ENCODE results near the gene ABL1.
"Not testable (repeated sequence)": the region's sequence is repeated elsewhere in the genome, so short reads cannot be mapped to it uniquely, and the experiment has no call there.

ABL1 gene

GRCh38 chr9:130825351-130825651 is 9.8 kb upstream of the ABL1 start:
- DNase-seq (ENCODE audit: low read depth) = no peak

DNA sequence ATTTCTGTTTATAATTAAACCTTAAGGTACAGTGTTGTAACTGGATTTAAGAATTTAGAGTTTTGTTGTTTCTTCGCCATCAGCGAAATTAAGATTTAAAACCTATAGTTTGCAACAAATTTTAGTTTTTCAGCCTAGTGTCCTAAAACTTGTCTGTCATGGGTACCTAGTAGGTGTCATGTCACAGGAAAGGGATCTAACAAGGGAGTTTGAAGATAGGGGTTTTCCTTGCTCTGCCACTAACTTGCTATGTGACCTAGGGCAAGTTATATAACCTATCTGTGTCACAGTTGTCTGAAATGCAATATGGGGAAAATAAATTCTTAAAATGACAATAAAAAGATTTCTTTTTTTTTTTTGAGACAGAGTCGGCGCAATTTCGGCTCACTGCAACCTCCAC is 9.2 kb upstream of the ABL1 start:
- DNase-seq (ENCODE audit: low read depth) = no peak

DNA sequence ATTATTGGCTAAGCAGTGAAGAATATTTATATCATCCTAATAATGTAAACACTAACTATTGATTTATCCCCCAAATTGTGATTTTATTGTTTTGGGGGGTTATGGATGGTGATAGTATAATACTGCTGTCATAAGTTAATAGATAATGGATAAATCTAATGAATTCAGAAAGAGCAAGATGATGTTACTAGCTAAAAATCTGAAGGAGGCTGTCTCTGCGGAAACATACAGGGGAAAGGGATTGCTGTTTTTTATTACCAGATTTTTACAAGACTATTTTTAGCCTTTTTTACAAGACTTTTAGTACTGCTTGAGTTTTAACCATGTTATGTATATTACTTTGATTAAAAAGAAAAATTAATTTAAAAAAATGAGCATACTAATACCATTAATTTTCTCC is 5.3 kb upstream of the ABL1 start:
- DNase-seq (ENCODE audit: low read depth) = no peak

GRCh38 chr9:130830231-130830760 is 4.8 kb upstream of the ABL1 start:
- no peak for DNase-seq (ENCODE audit: low read depth)

DNA sequence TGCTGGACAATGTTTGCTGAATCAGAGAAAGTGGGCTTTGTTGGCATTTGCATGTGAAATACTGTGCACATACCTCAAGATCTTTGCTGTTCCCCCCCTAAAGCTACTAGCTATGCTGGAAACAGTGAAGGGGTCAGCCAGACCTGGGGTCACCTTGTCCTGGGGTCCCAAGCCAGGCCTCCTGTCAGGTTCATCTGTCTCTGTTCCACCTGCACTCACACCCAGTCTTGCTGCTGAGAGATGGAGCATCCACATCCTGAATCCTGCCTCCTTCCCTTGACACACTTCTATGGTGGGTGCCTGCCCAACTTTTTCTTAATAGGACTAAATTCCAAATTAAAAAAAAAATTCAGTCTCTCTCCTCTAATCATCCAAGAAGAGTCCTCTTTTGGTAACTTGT is 4.0 kb upstream of the ABL1 start:
- DNase-seq (ENCODE audit: low read depth) = no peak

GRCh38 chr9:130833031-130833990 is 1.7 kb upstream of the ABL1 start:
- peak; percentile 24 for DNase-seq (ENCODE audit: low read depth)

DNA sequence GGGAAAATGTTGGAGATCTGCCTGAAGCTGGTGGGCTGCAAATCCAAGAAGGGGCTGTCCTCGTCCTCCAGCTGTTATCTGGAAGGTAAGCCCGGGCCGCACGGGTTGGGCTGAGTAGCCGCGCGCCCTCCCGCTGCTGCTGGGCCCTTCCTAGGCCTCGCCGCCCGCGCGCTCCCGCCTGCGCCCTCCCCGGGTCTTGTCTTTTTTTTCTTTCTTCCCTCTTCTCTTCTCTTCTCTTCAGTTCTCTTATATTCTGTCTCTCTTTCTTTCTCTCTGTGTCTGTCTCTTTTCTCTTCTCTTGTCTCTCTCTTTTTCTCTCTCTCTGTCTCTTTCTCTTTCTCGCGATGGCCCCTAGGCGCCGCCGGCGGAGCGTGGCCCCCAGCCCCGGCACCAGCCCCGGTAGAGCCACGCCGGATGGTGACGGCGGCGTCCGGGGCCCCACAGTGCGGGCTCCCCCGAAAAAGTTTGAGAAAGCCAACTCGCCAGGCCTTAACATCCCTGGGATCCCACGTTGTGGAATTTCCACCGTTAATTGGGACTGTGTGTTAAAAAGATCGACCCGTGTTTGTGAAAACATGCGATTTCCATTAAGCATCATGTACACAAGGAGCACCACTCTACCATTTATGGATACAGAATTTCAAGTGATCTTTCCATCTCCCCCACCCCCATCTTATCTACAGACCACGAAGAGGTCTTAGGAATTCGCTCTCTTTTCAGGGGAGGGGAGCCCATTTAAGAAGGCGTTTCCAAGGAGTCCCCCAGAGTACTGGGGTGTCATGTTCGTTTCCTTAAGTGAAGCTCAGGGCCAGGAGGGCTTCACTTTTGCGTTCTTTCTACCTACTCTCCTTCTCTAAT is 616 bp downstream of the ABL1 start:
- DNase-seq (ENCODE audit: low read depth) = peak; percentile 30

GRCh38 chr9:130837002-130837511 is 2.0 kb downstream of the ABL1 start:
- DNase-seq (ENCODE audit: low read depth) = peak; percentile 65

- DNase-seq (ENCODE audit: low read depth) = no peak
These were observed 2.6 kb downstream of the ABL1 start for GRCh38 chr9:130837643-130838042.

- no peak for DNase-seq (ENCODE audit: low read depth)
These were observed 4.4 kb downstream of the ABL1 start for GRCh38 chr9:130839132-130840111.

DNA sequence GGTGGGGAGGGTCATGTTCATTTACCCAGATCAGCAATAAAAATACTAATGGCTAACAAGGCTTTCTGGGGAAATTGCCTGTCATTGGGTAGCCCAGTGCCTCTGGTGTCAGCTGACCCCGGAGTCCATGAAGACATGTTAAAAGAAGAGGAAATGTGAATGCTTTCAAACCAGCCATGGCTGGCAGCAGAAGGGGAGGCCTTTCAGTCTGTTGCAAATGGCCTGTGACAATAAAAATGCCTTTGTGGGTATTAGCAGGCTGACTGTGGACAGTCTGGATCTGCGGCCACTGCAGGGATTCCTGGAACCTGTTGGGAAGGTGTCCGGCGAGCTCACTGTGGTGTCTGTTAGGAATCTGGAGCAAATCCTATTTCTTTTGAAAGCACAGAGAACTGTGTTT is 7.5 kb downstream of the ABL1 start:
- no peak for DNase-seq (ENCODE audit: low read depth)

DNA sequence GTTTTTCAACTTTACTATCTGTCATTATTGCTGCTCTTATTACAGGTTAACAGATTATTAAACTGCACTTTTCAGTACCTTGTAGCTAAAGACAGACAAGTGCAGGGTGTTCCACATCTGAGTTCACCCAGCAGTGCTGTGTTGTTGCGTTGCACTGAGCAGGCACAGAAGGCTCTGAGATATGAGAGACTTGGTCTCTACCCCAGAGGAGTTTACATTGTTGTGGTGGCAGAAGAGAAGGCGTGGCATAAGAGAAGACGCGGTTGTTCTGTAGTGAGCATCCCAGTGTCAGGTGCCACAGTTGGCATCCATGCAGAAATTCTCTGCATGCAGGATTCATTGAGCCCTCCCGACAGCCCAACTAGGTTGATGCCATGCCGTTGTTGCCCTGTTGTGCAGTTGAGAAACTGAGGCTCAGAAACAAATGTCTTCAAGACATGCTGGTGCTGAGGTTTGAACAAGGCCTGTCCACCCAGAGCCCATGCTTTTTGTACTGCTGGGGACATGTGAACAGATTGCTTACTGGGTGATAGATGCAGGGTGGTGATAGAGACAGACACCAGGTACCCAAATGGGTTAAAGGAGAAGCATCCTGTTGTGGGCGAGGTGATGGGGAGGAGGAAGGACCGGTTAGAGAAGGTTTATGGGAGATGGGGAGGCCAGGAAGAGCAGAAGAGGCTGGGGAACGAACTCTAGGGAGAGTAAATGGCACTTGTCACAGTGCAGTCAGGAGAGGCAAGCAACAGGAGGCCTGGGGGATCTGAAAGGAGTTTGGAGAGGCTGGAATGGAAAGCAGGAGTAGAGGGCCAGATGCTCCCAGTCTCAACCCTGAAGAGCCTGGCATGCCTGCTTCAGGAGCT is 8.2 kb downstream of the ABL1 start:
- no peak for DNase-seq (ENCODE audit: low read depth)

GRCh38 chr9:130844044-130844451 is 9.0 kb downstream of the ABL1 start:
- DNase-seq (ENCODE audit: low read depth) = no peak

GRCh38 chr9:130845254-130845653 is 10.2 kb downstream of the ABL1 start:
- no peak for DNase-seq (ENCODE audit: low read depth)

- peak; percentile 56 for DNase-seq (ENCODE audit: low read depth)
These were observed 10.9 kb downstream of the ABL1 start for GRCh38 chr9:130845901-130846481.

GRCh38 chr9:130846487-130847305 is 11.6 kb downstream of the ABL1 start:
- peak; percentile 32 for DNase-seq (ENCODE audit: low read depth)

DNA sequence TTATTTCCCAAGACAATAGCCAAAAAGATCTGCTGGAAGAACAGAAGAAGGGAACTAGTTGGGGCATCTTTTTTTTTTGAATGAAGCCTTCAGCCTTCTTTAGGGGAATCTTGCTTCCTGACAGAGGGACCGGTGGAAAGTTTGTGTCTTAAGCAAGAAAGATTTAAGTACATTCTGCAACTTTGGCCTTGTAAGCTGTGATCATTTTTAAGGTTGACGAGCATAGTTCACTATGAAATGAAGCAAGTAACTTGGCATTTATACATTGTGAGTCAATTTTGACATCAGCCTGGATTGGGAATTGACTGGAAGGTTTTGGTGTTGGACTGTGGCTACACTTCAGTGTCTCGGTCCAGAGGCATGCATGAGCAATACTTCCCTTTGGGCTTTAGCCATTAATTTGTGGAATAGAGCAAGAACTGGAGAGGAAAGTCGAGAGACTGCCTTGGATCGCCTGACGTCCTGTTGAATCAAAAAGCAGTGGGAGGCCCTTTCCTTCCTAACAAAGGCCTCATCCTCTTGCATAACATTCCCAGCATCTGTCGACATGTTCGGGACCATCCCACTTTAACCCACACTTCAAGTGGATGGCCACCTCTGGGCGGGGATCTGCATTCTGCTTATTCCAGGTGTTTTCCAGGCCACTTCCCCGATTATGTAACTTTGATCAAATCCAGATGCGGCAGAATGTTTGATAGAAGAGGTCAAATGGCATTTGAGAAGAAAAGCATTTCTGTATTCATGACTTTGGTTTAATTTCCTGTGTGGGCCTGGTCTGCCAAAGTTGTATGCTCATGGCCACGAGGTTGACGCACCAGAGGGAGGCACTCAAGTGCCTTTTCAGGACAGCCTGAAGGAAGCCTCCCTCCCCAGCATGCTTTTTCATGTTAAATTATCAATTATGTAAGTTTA is 12.5 kb downstream of the ABL1 start:
- peak; percentile 99 for DNase-seq (ENCODE audit: low read depth)

DNA sequence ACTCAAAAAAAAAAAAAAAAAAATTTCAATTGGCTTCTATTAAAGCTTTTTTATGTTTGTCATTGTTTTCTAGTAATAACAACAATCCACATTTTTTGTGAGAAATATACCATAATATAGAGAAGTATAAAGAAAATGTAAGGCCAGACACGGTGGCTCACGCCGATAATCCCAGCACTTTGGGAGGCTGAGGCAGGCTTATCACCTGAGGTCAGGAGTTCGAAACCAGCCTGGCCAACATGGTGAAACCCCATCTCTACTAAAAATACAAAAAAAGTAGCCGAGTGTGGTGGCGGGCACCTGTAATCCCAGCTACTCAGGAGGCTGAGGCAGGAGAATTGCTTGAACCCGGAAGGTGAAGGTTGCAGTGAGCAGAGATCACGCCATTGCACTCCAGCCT is 13.5 kb downstream of the ABL1 start:
- DNase-seq (ENCODE audit: low read depth) = not testable (repeated sequence)

Measured in fibroblast of the conjunctiva (primary cell).